A673 (cell line): ENCODE results near the gene GCDH. TPM values are rescaled to one million over a fixed set of nuclear protein-coding genes. Genes with fewer than 3 reads are reported as not detected.

ENCODE experiments used
- BruUV-seq: library from RNA; stranded (reverse); fragments of 400-500 nt; replicated peaks from 2 replicates; lab custom pipeline; 2021; lab: Mats Ljungman, UMichigan
- CTCF ChIA-PET: fragments of 300-600 bp; sonication (Branson Sonifier 250); formaldehyde crosslinking; loops from one replicate; lab custom pipeline; 2022; ENCODE audit warnings: antibody characterized with exemption; lab: Charles Lee
- POLR2A ChIA-PET: fragments of 300-600 bp; sonication (Branson Sonifier 250); formaldehyde crosslinking; loops from one replicate; lab custom pipeline; 2022; ENCODE audit warnings: antibody characterized with exemption; ENCODE audit not compliant: low non-redundant PET; lab: Charles Lee
- DNase-seq: peaks from one replicate; pipeline ENCODE4 v3.0.0-alpha.2; 2015; ENCODE audit warnings: low spot score
- H3K27ac ChIP-seq: fragments of 200-600 bp; sonication (generic); 2 replicates; pipeline ENCODE4 v1.5.1; 2016; ENCODE audit warnings: mixed run types, low read depth, mild to moderate bottlenecking, mixed read lengths, antibody characterized with exemption, low read length; ENCODE audit not compliant: poor library complexity, severe bottlenecking
- H3K27me3 ChIP-seq: fragments of 200-600 bp; sonication (generic); replicated peaks from 2 replicates; pipeline ENCODE4 v1.6.1; 2017; ENCODE audit warnings: mixed run types, low read depth, mild to moderate bottlenecking, mixed read lengths, antibody characterized with exemption, low read length; ENCODE audit not compliant: insufficient read depth, poor library complexity
- H3K36me3 ChIP-seq: fragments of 200-600 bp; sonication (generic); 2 replicates; pipeline ENCODE4 v1.6.1; 2016; ENCODE audit warnings: mixed run types, mild to moderate bottlenecking, mixed read lengths, antibody characterized with exemption, low read length; ENCODE audit not compliant: insufficient read depth, poor library complexity, severe bottlenecking
- H3K4me1 ChIP-seq: fragments of 200-600 bp; sonication (generic); 2 replicates; pipeline ENCODE4 v1.6.1; 2017; ENCODE audit warnings: mixed run types, mild to moderate bottlenecking, mixed read lengths, antibody characterized with exemption, low read length; ENCODE audit not compliant: insufficient read depth, poor library complexity, severe bottlenecking
- H3K4me3 ChIP-seq: fragments of 200-600 bp; sonication (generic); 2 replicates; pipeline ENCODE4 v1.5.1; 2016; ENCODE audit warnings: low read depth, mixed run types, mild to moderate bottlenecking, mixed read lengths, low read length; ENCODE audit not compliant: poor library complexity, severe bottlenecking
- H3K9me3 ChIP-seq: fragments of 200-600 bp; sonication (generic); 2 replicates; pipeline ENCODE4 v1.6.1; 2016; ENCODE audit warnings: mixed run types, low read depth, mild to moderate bottlenecking, mixed read lengths, antibody characterized with exemption, low read length; ENCODE audit not compliant: poor library complexity, severe bottlenecking
- EZH2 ChIP-seq: fragments of 200-600 bp; sonication (generic); IDR thresholded peaks from 2 replicates; pipeline ENCODE4 v1.6.1; 2017; ENCODE audit warnings: borderline replicate concordance, low read depth, mild to moderate bottlenecking, mixed read lengths, antibody characterized with exemption, low read length; ENCODE audit not compliant: poor library complexity, severe bottlenecking
- intact Hi-C: fragments of 100-400 bp; cut with micrococcal nuclease; formaldehyde crosslinking; loops from one replicate; pipeline ENCODE4 v1.10.0; 2022; ENCODE audit not compliant: unreplicated experiment
- total RNA-seq: library from RNA; stranded (reverse); gene quantifications from 2 replicates; pipeline ENCODE4 v1.2.3, GENCODE V29; 2021
- TF ChIP-seq, protein P1 (sequence below): fragments of 300-800, 200-600 bp; sonication (generic); conservative IDR thresholded peaks from 2 replicates; pipeline ENCODE4 v1.5.1; 2017; ENCODE audit warnings: low read depth, mild to moderate bottlenecking, antibody characterized with exemption, low read length, moderate library complexity, mixed read lengths

The GCDH gene
- total RNA-seq, 1 experiment from 2014 or later = 47.3 TPM

DNA sequence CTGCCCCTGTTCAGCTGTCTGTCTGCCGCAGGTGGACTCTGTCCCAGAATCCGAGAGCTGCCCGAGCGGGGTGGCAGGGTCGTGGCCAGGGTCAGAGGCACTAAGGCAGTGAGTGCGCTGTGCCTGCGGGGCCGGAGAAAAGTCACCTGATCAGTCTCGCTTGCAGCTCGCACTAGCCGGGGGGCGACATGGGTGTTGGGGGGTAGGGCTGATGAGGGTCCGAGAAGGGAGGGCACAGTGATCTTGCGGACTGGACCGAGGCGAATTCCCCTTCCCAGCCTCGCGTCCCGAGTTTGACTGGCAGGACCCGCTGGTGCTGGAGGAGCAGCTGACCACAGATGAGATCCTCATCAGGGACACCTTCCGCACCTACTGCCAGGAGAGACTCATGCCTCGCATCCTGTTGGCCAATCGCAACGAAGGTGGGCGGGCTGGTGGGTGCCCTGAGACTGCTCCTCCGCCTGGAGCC lies 627 bp downstream of the GCDH start:
- Histone ChIP-seq H3K4me1 (peaks cover 4% of the 10 kb centered on the region), H3K36me3 (peaks cover 12% of the 10 kb centered on the region), H3K9me3 (no peaks in the 10 kb centered on the region), H3K27me3 (no peaks in the 10 kb centered on the region), H3K4me3 (peak overlapping the region; percentile 92), H3K27ac (peak overlapping the region; percentile 92)
- no peak for DNase-seq
- intact Hi-C loops = no loop called here
- BruUV-seq = TSS peak; percentile 68
- TF ChIP-seq, protein P1, sequence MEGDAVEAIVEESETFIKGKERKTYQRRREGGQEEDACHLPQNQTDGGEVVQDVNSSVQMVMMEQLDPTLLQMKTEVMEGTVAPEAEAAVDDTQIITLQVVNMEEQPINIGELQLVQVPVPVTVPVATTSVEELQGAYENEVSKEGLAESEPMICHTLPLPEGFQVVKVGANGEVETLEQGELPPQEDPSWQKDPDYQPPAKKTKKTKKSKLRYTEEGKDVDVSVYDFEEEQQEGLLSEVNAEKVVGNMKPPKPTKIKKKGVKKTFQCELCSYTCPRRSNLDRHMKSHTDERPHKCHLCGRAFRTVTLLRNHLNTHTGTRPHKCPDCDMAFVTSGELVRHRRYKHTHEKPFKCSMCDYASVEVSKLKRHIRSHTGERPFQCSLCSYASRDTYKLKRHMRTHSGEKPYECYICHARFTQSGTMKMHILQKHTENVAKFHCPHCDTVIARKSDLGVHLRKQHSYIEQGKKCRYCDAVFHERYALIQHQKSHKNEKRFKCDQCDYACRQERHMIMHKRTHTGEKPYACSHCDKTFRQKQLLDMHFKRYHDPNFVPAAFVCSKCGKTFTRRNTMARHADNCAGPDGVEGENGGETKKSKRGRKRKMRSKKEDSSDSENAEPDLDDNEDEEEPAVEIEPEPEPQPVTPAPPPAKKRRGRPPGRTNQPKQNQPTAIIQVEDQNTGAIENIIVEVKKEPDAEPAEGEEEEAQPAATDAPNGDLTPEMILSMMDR = no peak
- ChIA-PET POLR2A (interaction anchor here (0.9 kb wide), 1 partner anchor 21 kb away, joined by 8 read pairs; no protein-coding TSS in a partner anchor), CTCF (no interaction called here)

DNA sequence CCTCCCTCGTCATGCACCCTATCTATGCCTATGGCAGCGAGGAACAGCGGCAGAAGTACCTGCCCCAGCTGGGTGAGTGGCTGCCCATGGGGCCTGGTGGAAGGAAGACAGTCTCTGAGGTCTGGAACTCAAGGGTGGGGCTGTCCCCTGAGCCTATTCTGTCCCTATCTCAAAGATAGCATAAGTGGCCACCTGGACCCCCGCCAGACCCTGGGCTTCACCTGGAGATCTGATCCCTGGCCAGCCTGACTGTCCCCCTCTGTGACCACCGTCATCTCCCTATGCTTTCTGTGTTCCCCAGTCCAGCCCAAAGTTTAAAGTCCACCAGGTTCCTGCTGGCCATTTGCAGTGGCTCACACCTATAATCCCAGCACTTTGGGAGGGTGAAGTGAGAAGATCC lies 2.6 kb downstream of the GCDH start:
- Histone ChIP-seq H3K27ac (no peak overlapping the region), H3K9me3 (no peaks in the 10 kb centered on the region), H3K4me3 (no peak overlapping the region), H3K4me1 (peaks cover 4% of the 10 kb centered on the region), H3K27me3 (no peaks in the 10 kb centered on the region), H3K36me3 (peaks cover 21% of the 10 kb centered on the region)
- BruUV-seq = no TSS peak
- POLR2A ChIA-PET = no interaction called here
- no peak for DNase-seq
- intact Hi-C loops = no loop called here
- CTCF ChIA-PET = no interaction called here
- TF ChIP-seq, protein P1 = no peak
- no peak for TF ChIP-seq EZH2

DNA sequence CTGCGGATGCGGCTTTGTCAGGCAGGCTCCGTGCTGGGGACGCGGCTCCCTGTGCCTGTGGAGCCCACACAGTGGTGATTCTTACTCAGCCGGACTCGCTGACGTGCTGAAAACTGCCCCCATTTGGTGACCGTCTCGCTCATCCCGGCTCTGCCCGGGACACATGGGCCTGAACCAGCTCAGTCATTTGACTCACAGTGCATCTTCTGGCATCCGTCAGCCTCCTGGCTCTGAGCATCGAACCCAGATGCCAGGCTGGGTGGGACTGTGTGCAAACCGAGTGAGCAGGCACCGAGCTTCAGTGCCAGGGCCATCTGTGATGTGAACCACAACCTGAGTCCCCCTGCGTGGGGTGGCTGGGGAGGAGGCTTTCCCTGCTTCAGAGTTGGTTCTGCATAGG lies 5.5 kb downstream of the GCDH start:
- intact Hi-C loops = no loop called here
- Histone ChIP-seq H3K9me3 (no peaks in the 10 kb centered on the region), H3K27me3 (no peaks in the 10 kb centered on the region), H3K4me3 (no peak overlapping the region), H3K36me3 (peaks cover 21% of the 10 kb centered on the region), H3K27ac (no peak overlapping the region), H3K4me1 (no peaks in the 10 kb centered on the region)
- ChIA-PET POLR2A (no interaction called here), CTCF (no interaction called here)
- no TSS peak for BruUV-seq
- DNase-seq = no peak
- TF ChIP-seq, protein P1 = no peak
- TF ChIP-seq EZH2 = no peak
